Neural crest cell (in vitro differentiated cells): ENCODE results near the gene MCCD1. TPM values are rescaled to one million over a fixed set of nuclear protein-coding genes. Genes with fewer than 3 reads are reported as not detected.

Experiments used
- DNase-seq: peaks from one replicate; pipeline ENCODE4 v3.0.0; 2021; ENCODE audit warnings: low read depth, mixed read lengths, low spot score
- H3K27ac Mint-ChIP-seq: one replicate; pipeline ENCODE4 v1.8.0; 2021; ENCODE audit warnings: mild to moderate bottlenecking, mixed read lengths; ENCODE audit not compliant: unreplicated experiment
- H3K27me3 Mint-ChIP-seq: 2 replicates; pipeline ENCODE4 v1.8.0; 2021; ENCODE audit warnings: low read depth, mild to moderate bottlenecking, mixed read lengths
- H3K36me3 Mint-ChIP-seq: 2 replicates; pipeline ENCODE4 v1.8.0; 2021; ENCODE audit warnings: low read depth, mild to moderate bottlenecking, mixed read lengths
- H3K4me1 Mint-ChIP-seq: 2 replicates; pipeline ENCODE4 v1.8.0; 2021; ENCODE audit warnings: mixed read lengths
- H3K4me3 Mint-ChIP-seq: one replicate; pipeline ENCODE4 v1.8.0; 2021; ENCODE audit warnings: mild to moderate bottlenecking, mixed read lengths
- H3K9me3 Mint-ChIP-seq: 2 replicates; pipeline ENCODE4 v1.8.0; 2021; ENCODE audit warnings: mixed read lengths
- total RNA-seq: library from RNA; stranded (reverse); gene quantifications from 2 replicates; pipeline ENCODE4 v1.2.1, GENCODE V29; 2021
- TF ChIP-seq, protein P1 (sequence below): fragments of 200-600 bp; sonication (generic); conservative IDR thresholded peaks from 2 replicates; pipeline ENCODE4 v1.5.0; 2021; ENCODE audit warnings: antibody characterized with exemption, mild to moderate bottlenecking

Gene MCCD1
- total RNA-seq, 1 donor from 2014 or later = not detected

DNA sequence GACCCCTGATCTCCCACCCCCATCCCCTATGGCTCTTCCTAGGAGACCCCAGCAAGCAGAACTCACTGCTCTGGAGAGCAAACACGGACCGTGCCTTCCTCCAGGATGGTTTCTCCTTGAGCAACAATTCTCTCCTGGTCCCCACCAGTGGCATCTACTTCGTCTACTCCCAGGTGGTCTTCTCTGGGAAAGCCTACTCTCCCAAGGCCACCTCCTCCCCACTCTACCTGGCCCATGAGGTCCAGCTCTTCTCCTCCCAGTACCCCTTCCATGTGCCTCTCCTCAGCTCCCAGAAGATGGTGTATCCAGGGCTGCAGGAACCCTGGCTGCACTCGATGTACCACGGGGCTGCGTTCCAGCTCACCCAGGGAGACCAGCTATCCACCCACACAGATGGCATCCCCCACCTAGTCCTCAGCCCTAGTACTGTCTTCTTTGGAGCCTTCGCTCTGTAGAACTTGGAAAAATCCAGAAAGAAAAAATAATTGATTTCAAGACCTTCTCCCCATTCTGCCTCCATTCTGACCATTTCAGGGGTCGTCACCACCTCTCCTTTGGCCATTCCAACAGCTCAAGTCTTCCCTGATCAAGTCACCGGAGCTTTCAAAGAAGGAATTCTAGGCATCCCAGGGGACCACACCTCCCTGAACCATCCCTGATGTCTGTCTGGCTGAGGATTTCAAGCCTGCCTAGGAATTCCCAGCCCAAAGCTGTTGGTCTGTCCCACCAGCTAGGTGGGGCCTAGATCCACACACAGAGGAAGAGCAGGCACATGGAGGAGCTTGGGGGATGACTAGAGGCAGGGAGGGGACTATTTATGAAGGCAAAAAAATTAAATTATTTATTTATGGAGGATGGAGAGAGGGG, 44.7 kb downstream of the MCCD1 start:
- peaks cover 3% of the 10 kb centered on the region for H3K27me3 Mint-ChIP-seq
- H3K27ac Mint-ChIP-seq = peak overlapping the region; percentile 81
- DNase-seq = no peak
- H3K36me3 Mint-ChIP-seq = no peaks in the 10 kb centered on the region
- H3K9me3 Mint-ChIP-seq = no peaks in the 10 kb centered on the region
- no peak overlapping the region for H3K4me3 Mint-ChIP-seq
- TF ChIP-seq, protein P1, sequence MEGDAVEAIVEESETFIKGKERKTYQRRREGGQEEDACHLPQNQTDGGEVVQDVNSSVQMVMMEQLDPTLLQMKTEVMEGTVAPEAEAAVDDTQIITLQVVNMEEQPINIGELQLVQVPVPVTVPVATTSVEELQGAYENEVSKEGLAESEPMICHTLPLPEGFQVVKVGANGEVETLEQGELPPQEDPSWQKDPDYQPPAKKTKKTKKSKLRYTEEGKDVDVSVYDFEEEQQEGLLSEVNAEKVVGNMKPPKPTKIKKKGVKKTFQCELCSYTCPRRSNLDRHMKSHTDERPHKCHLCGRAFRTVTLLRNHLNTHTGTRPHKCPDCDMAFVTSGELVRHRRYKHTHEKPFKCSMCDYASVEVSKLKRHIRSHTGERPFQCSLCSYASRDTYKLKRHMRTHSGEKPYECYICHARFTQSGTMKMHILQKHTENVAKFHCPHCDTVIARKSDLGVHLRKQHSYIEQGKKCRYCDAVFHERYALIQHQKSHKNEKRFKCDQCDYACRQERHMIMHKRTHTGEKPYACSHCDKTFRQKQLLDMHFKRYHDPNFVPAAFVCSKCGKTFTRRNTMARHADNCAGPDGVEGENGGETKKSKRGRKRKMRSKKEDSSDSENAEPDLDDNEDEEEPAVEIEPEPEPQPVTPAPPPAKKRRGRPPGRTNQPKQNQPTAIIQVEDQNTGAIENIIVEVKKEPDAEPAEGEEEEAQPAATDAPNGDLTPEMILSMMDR = no peak
- peaks cover 5% of the 10 kb centered on the region for H3K4me1 Mint-ChIP-seq

- peaks cover 3% of the 10 kb centered on the region for H3K27me3 Mint-ChIP-seq
- no peak for DNase-seq
- H3K27ac Mint-ChIP-seq = no peak overlapping the region
- H3K4me3 Mint-ChIP-seq = no peak overlapping the region
- no peaks in the 10 kb centered on the region for H3K36me3 Mint-ChIP-seq
- TF ChIP-seq, protein P1 = no peak
- H3K4me1 Mint-ChIP-seq = no peaks in the 10 kb centered on the region
- no peaks in the 10 kb centered on the region for H3K9me3 Mint-ChIP-seq
These were observed 45.6 kb downstream of the MCCD1 start for GRCh38 chr6:31574106-31575061.

DNA sequence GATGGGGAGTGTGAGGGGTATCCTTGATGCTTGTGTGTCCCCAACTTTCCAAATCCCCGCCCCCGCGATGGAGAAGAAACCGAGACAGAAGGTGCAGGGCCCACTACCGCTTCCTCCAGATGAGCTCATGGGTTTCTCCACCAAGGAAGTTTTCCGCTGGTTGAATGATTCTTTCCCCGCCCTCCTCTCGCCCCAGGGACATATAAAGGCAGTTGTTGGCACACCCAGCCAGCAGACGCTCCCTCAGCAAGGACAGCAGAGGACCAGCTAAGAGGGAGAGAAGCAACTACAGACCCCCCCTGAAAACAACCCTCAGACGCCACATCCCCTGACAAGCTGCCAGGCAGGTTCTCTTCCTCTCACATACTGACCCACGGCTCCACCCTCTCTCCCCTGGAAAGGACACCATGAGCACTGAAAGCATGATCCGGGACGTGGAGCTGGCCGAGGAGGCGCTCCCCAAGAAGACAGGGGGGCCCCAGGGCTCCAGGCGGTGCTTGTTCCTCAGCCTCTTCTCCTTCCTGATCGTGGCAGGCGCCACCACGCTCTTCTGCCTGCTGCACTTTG, 46.7 kb downstream of the MCCD1 start, which contains the start of gene TNF:
Gene TNF (plus strand): TSS at position 231 of the 567 bp plus-strand sequence. CDS start 177 bp downstream, at position 408.
- TF ChIP-seq, protein P1 = no peak
- Mint-ChIP-seq H3K36me3 (no peaks in the 10 kb centered on the region), H3K9me3 (no peaks in the 10 kb centered on the region), H3K27me3 (peaks cover 3% of the 10 kb centered on the region), H3K27ac (no peak within 1 kb of the TSS), H3K4me1 (peaks cover 2% of the 10 kb centered on the region), H3K4me3 (no peak within 1 kb of the TSS)
- DNase-seq = no peak

DNA sequence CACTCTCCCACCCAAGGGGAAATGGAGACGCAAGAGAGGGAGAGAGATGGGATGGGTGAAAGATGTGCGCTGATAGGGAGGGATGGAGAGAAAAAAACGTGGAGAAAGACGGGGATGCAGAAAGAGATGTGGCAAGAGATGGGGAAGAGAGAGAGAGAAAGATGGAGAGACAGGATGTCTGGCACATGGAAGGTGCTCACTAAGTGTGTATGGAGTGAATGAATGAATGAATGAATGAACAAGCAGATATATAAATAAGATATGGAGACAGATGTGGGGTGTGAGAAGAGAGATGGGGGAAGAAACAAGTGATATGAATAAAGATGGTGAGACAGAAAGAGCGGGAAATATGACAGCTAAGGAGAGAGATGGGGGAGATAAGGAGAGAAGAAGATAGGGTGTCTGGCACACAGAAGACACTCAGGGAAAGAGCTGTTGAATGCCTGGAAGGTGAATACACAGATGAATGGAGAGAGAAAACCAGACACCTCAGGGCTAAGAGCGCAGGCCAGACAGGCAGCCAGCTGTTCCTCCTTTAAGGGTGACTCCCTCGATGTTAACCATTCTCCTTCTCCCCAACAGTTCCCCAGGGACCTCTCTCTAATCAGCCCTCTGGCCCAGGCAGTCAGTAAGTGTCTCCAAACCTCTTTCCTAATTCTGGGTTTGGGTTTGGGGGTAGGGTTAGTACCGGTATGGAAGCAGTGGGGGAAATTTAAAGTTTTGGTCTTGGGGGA, 47.4 kb downstream of the MCCD1 start:
- no peak overlapping the region for H3K27ac Mint-ChIP-seq
- no peak overlapping the region for H3K4me3 Mint-ChIP-seq
- H3K4me1 Mint-ChIP-seq = peaks cover 7% of the 10 kb centered on the region
- H3K36me3 Mint-ChIP-seq = no peaks in the 10 kb centered on the region
- TF ChIP-seq, protein P1 = no peak
- DNase-seq = no peak
- H3K9me3 Mint-ChIP-seq = no peaks in the 10 kb centered on the region
- H3K27me3 Mint-ChIP-seq = peaks cover 8% of the 10 kb centered on the region
